ENCODE data around the gene FAM120AOS.
A peak's percentile ranks its signal among the peaks of the same experiment; 100 is the strongest.

Gene FAM120AOS

GRCh38 chr9:93480728-93481324 is 27.4 kb upstream of the FAM120AOS start:
- Histone ChIP-seq H3K79me2 (ENCODE audit: control insufficient read depth, insufficient read depth, low read length, unreplicated experiment) (peaks cover 67% of the 10 kb centered on the region), H3K4me3 (ENCODE audit: low read depth, low read length) (no peak overlapping the region), H3K27me3 (ENCODE audit: insufficient read depth, low read length) (no peaks in the 10 kb centered on the region), H2AFZ (ENCODE audit: low read length, unreplicated experiment) (no peak overlapping the region), H3K27ac (ENCODE audit: low read depth, low read length) (no peak overlapping the region), H3K4me1 (ENCODE audit: control insufficient read depth, insufficient read depth, low read length, unreplicated experiment) (peaks cover 14% of the 10 kb centered on the region), H3K36me3 (ENCODE audit: insufficient read depth, low read length) (peaks cover 16% of the 10 kb centered on the region)

DNA sequence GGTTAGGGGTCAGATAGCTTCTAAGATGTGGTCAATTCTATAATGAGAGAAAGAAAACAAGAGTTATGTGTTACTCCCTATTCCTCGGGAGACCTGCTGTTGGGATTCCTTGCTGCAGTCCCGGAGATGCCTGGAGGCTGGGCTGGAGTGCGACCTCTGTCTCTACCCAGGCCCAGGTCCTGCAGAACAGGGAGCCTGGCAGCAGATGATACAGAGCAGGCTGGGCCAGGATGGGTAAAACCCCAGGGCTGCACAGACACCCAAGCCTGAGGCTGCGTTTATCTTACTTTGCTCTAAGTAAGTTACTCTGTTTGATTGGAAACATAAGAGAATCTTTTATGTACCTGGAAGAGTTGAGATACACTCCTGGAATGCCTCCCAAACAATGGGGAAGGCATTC is 26.9 kb upstream of the FAM120AOS start:
- Histone ChIP-seq H3K27me3 (ENCODE audit: insufficient read depth, low read length) (no peaks in the 10 kb centered on the region), H2AFZ (ENCODE audit: low read length, unreplicated experiment) (no peak overlapping the region), H3K4me1 (ENCODE audit: control insufficient read depth, insufficient read depth, low read length, unreplicated experiment) (peaks cover 16% of the 10 kb centered on the region), H3K79me2 (ENCODE audit: control insufficient read depth, insufficient read depth, low read length, unreplicated experiment) (peaks cover 68% of the 10 kb centered on the region), H3K4me3 (ENCODE audit: low read depth, low read length) (no peak overlapping the region), H3K27ac (ENCODE audit: low read depth, low read length) (no peak overlapping the region), H3K36me3 (ENCODE audit: insufficient read depth, low read length) (peaks cover 16% of the 10 kb centered on the region)

DNA sequence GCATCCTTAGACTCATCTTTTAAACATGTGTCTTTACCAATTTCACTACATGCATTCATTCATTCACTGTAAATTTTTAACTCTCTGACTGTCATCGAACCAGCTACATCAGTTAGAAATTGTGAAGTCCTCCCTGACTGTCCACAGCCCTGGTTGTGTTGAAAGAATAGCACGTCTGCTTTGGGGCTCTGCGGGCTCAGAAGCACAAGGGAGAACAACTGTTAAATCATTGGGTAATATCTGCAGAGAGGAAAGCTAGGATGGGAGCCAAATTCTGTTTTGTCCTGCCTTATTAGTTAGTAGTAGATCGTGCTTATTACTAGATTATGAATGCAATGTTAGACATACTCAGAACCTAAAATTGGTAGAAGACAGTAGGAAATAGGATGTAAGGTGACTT is 26.3 kb upstream of the FAM120AOS start:
- Histone ChIP-seq H3K4me1 (ENCODE audit: control insufficient read depth, insufficient read depth, low read length, unreplicated experiment) (peaks cover 16% of the 10 kb centered on the region), H3K27me3 (ENCODE audit: insufficient read depth, low read length) (no peaks in the 10 kb centered on the region), H3K4me3 (ENCODE audit: low read depth, low read length) (no peak overlapping the region), H3K36me3 (ENCODE audit: insufficient read depth, low read length) (peaks cover 16% of the 10 kb centered on the region), H2AFZ (ENCODE audit: low read length, unreplicated experiment) (no peak overlapping the region), H3K27ac (ENCODE audit: low read depth, low read length) (no peak overlapping the region), H3K79me2 (ENCODE audit: control insufficient read depth, insufficient read depth, low read length, unreplicated experiment) (peaks cover 68% of the 10 kb centered on the region)

DNA sequence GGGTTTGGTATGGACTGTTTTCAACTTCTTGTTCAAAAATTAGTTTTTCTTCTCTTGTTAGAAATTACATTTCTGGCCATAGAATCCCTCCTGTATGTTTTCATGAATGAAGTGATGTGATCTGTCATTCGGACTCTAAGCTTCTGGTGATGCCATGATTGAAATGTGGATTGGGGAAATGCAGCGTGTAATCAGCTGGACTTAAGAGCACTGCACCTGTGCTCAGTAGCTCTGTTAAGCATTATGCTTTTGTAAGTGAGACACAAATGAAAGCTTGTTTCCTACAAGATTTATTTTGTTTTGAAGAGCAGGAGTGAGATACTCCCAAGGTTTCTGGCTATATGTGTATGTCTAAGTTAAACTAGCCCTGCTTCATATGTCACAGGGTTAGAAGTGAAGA is 24.0 kb upstream of the FAM120AOS start:
- Histone ChIP-seq H3K27ac (ENCODE audit: low read depth, low read length) (no peak overlapping the region), H3K36me3 (ENCODE audit: insufficient read depth, low read length) (peaks cover 8% of the 10 kb centered on the region; the same call in 1 of the 2 replicates), H2AFZ (ENCODE audit: low read length, unreplicated experiment) (no peak overlapping the region), H3K79me2 (ENCODE audit: control insufficient read depth, insufficient read depth, low read length, unreplicated experiment) (peaks cover 72% of the 10 kb centered on the region), H3K27me3 (ENCODE audit: insufficient read depth, low read length) (no peaks in the 10 kb centered on the region), H3K4me1 (ENCODE audit: control insufficient read depth, insufficient read depth, low read length, unreplicated experiment) (peaks cover 29% of the 10 kb centered on the region), H3K4me3 (ENCODE audit: low read depth, low read length) (no peak overlapping the region)

- no peak overlapping the region for H2AFZ ChIP-seq (ENCODE audit: low read length, unreplicated experiment)
- peaks cover 29% of the 10 kb centered on the region for H3K4me1 ChIP-seq (ENCODE audit: control insufficient read depth, insufficient read depth, low read length, unreplicated experiment)
- H3K27me3 ChIP-seq (ENCODE audit: insufficient read depth, low read length) = no peaks in the 10 kb centered on the region
- no peak overlapping the region for H3K27ac ChIP-seq (ENCODE audit: low read depth, low read length)
- peaks cover 75% of the 10 kb centered on the region for H3K79me2 ChIP-seq (ENCODE audit: control insufficient read depth, insufficient read depth, low read length, unreplicated experiment)
- H3K36me3 ChIP-seq (ENCODE audit: insufficient read depth, low read length) = peaks cover 8% of the 10 kb centered on the region; the same call in 1 of the 2 replicates
- no peak overlapping the region for H3K4me3 ChIP-seq (ENCODE audit: low read depth, low read length)
Measured at GRCh38 chr9:93476924-93477323, 23.5 kb upstream of the FAM120AOS start.

DNA sequence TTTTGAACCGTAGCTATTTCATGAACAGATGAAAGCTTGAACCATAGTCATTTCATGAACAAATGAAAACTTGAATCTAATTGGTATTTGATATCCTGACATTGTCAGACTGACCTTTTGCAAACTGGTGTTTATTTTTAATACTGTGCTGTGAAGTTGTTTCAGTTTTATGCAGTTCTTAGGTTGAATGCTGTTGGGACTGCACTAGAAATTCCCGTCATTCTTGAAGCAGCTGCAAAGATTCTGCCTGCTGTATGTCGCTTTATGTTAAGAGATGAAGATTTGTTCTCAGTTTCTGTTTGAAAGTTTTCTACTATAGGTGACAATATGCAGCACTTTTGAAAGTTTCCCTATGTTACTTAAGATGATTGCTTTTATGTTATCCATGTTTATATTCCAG is 22.5 kb upstream of the FAM120AOS start:
- peaks cover 36% of the 10 kb centered on the region for H3K4me1 ChIP-seq (ENCODE audit: control insufficient read depth, insufficient read depth, low read length, unreplicated experiment)
- H3K27me3 ChIP-seq (ENCODE audit: insufficient read depth, low read length) = no peaks in the 10 kb centered on the region
- no peak overlapping the region for H2AFZ ChIP-seq (ENCODE audit: low read length, unreplicated experiment)
- no peak overlapping the region for H3K4me3 ChIP-seq (ENCODE audit: low read depth, low read length)
- H3K79me2 ChIP-seq (ENCODE audit: control insufficient read depth, insufficient read depth, low read length, unreplicated experiment) = peaks cover 77% of the 10 kb centered on the region
- H3K27ac ChIP-seq (ENCODE audit: low read depth, low read length) = no peak overlapping the region
- H3K36me3 ChIP-seq (ENCODE audit: insufficient read depth, low read length) = peaks cover 14% of the 10 kb centered on the region

- Histone ChIP-seq H3K4me3 (ENCODE audit: low read depth, low read length) (no peak overlapping the region), H3K36me3 (ENCODE audit: insufficient read depth, low read length) (peaks cover 14% of the 10 kb centered on the region), H2AFZ (ENCODE audit: low read length, unreplicated experiment) (no peak overlapping the region), H3K79me2 (ENCODE audit: control insufficient read depth, insufficient read depth, low read length, unreplicated experiment) (peaks cover 77% of the 10 kb centered on the region), H3K27ac (ENCODE audit: low read depth, low read length) (no peak overlapping the region), H3K27me3 (ENCODE audit: insufficient read depth, low read length) (no peaks in the 10 kb centered on the region), H3K4me1 (ENCODE audit: control insufficient read depth, insufficient read depth, low read length, unreplicated experiment) (peaks cover 36% of the 10 kb centered on the region)
Measured at GRCh38 chr9:93475108-93475507, 21.7 kb upstream of the FAM120AOS start.

- Histone ChIP-seq H2AFZ (ENCODE audit: low read length, unreplicated experiment) (no peak overlapping the region), H3K4me1 (ENCODE audit: control insufficient read depth, insufficient read depth, low read length, unreplicated experiment) (peaks cover 35% of the 10 kb centered on the region), H3K27ac (ENCODE audit: low read depth, low read length) (no peak overlapping the region), H3K79me2 (ENCODE audit: control insufficient read depth, insufficient read depth, low read length, unreplicated experiment) (peaks cover 81% of the 10 kb centered on the region), H3K4me3 (ENCODE audit: low read depth, low read length) (no peak overlapping the region), H3K36me3 (ENCODE audit: insufficient read depth, low read length) (peaks cover 14% of the 10 kb centered on the region), H3K27me3 (ENCODE audit: insufficient read depth, low read length) (no peaks in the 10 kb centered on the region)
Measured at GRCh38 chr9:93473411-93473810, 20.0 kb upstream of the FAM120AOS start.

- Histone ChIP-seq H2AFZ (ENCODE audit: low read length, unreplicated experiment) (no peak overlapping the region), H3K4me1 (ENCODE audit: control insufficient read depth, insufficient read depth, low read length, unreplicated experiment) (peaks cover 51% of the 10 kb centered on the region), H3K36me3 (ENCODE audit: insufficient read depth, low read length) (peaks cover 14% of the 10 kb centered on the region), H3K79me2 (ENCODE audit: control insufficient read depth, insufficient read depth, low read length, unreplicated experiment) (peaks cover 87% of the 10 kb centered on the region), H3K4me3 (ENCODE audit: low read depth, low read length) (no peak overlapping the region), H3K27me3 (ENCODE audit: insufficient read depth, low read length) (no peaks in the 10 kb centered on the region), H3K27ac (ENCODE audit: low read depth, low read length) (no peak overlapping the region)
Measured at GRCh38 chr9:93471124-93471523, 17.7 kb upstream of the FAM120AOS start.

DNA sequence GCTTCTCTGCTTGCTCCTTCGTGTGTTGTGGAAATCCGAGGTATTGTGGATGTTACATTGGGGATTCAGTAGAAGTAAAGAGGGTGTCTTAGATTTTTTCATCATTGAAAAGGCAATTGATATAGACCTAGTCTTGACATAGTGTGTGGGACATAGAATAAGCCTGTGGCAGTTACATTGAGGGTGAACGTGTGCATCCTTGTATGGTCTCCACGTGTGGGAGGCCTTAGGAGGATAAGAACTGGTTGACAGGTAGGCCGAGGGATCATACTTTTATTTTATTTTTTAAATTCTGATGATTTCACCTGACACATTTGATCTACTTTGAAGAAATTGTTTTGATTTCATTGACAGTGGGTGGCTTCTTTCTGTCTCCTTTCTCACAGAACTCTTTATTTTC is 17.0 kb upstream of the FAM120AOS start:
- no peak overlapping the region for H3K27ac ChIP-seq (ENCODE audit: low read depth, low read length)
- H3K79me2 ChIP-seq (ENCODE audit: control insufficient read depth, insufficient read depth, low read length, unreplicated experiment) = peaks cover 87% of the 10 kb centered on the region
- peaks cover 8% of the 10 kb centered on the region for H3K36me3 ChIP-seq (ENCODE audit: insufficient read depth, low read length)
- H3K4me1 ChIP-seq (ENCODE audit: control insufficient read depth, insufficient read depth, low read length, unreplicated experiment) = peaks cover 44% of the 10 kb centered on the region
- H3K4me3 ChIP-seq (ENCODE audit: low read depth, low read length) = no peak overlapping the region
- H2AFZ ChIP-seq (ENCODE audit: low read length, unreplicated experiment) = no peak overlapping the region
- H3K27me3 ChIP-seq (ENCODE audit: insufficient read depth, low read length) = no peaks in the 10 kb centered on the region

DNA sequence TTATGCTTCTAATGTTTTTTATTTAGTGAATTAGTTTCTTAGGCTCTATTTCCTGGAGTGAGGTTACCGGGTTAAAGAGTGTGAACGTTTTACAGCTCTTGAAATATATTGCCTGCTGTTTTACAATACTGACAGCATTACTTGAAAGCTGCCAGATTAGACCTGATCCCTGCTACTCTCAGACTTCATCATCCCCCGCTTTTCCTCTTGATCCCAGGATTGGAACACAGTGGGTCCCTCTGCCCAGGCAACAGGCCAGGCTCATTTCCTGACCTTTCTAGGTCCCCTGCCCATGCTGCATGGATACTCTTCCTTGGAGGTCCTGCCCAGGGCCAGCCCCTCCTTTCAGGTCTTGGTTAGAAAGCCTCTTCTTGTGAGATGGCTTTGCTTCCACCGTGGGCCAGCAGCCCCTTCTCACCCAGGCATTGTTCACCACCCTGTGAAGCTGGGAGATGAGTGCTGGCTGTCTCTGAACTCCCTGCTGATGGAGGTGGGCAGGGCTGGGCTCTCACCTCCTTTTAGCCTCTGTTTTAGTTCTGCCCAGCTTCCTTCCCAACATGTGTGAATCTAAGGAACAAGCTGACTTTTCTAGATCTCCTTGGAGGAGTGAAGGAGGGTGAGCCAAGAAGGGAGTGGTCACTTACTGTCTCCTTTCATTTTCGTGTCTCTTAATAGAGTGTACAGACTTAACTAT is 15.5 kb upstream of the FAM120AOS start:
- peak overlapping the region; percentile 37 for H3K27ac ChIP-seq (ENCODE audit: low read depth, low read length)
- H3K4me3 ChIP-seq (ENCODE audit: low read depth, low read length) = peak overlapping the region; percentile 66
- peaks cover 89% of the 10 kb centered on the region for H3K79me2 ChIP-seq (ENCODE audit: control insufficient read depth, insufficient read depth, low read length, unreplicated experiment)
- peaks cover 44% of the 10 kb centered on the region for H3K4me1 ChIP-seq (ENCODE audit: control insufficient read depth, insufficient read depth, low read length, unreplicated experiment)
- H3K36me3 ChIP-seq (ENCODE audit: insufficient read depth, low read length) = peaks cover 6% of the 10 kb centered on the region; the same call in 1 of the 2 replicates
- no peaks in the 10 kb centered on the region for H3K27me3 ChIP-seq (ENCODE audit: insufficient read depth, low read length)
- H2AFZ ChIP-seq (ENCODE audit: low read length, unreplicated experiment) = no peak overlapping the region

All from ACC112 (cell line).